Mesenchymal stem cell (in vitro differentiated cells and primary cell): Measurements from ENCODE around the gene RCC2.

Source experiments
- DNase-seq: peaks from one replicate; pipeline ENCODE4 v3.0.0-alpha.2; 2013
- H2AFZ ChIP-seq: one replicate; pipeline ENCODE4 v1.6.1; 2013; ENCODE audit warnings: low read depth, mild to moderate bottlenecking, control low read depth, inconsistent platforms, low read length, moderate library complexity
- H2AK5ac ChIP-seq: 2 replicates; pipeline ENCODE4 v1.6.1; 2013; ENCODE audit warnings: low read length, moderate library complexity, mild to moderate bottlenecking, inconsistent platforms; ENCODE audit not compliant: severe bottlenecking
- H2BK120ac ChIP-seq: one replicate; pipeline ENCODE4 v1.6.1; 2013; ENCODE audit warnings: low read depth, mild to moderate bottlenecking, inconsistent platforms, low read length, moderate library complexity
- H2BK12ac ChIP-seq, 2 experiments: one replicate each; pipeline ENCODE4 v1.6.1; 2013; ENCODE audit warnings: inconsistent platforms in 2 of 2, low read length in 2 of 2, mild to moderate bottlenecking in 2 of 2, moderate library complexity in 2 of 2, control low read depth in 1 of 2
- H2BK15ac ChIP-seq: one replicate; pipeline ENCODE4 v1.6.1; 2013; ENCODE audit warnings: mild to moderate bottlenecking, low read depth, inconsistent platforms; ENCODE audit not compliant: poor library complexity, severe bottlenecking
- H2BK5ac ChIP-seq: 2 replicates; pipeline ENCODE4 v1.6.1; 2013; ENCODE audit warnings: low read depth, mild to moderate bottlenecking, low read length, control low read depth, inconsistent platforms; ENCODE audit not compliant: poor library complexity, severe bottlenecking
- H3K14ac ChIP-seq, 2 experiments: one replicate each; pipeline ENCODE4 v1.6.1; 2013; ENCODE audit warnings: inconsistent platforms in 2 of 2, low read length in 2 of 2, control low read depth in 1 of 2, mild to moderate bottlenecking in 1 of 2, moderate library complexity in 1 of 2
- H3K18ac ChIP-seq, 2 experiments: one replicate each; pipeline ENCODE4 v1.6.1; 2013; ENCODE audit warnings: inconsistent platforms in 2 of 2, low read length in 2 of 2, control low read depth in 1 of 2, low read depth in 1 of 2, mild to moderate bottlenecking in 1 of 2
- H3K23ac ChIP-seq, 2 experiments: one replicate each; pipeline ENCODE4 v1.6.1; 2013; ENCODE audit warnings: inconsistent platforms in 2 of 2, low read length in 2 of 2, mild to moderate bottlenecking in 2 of 2, moderate library complexity in 2 of 2, control low read depth in 1 of 2
- H3K27ac ChIP-seq: 2 replicates; pipeline ENCODE4 v1.5.1; 2013; ENCODE audit warnings: mild to moderate bottlenecking, moderate library complexity, low read length, control low read depth, inconsistent platforms; ENCODE audit not compliant: poor library complexity, severe bottlenecking
- H3K27me3 ChIP-seq, 2 experiments: 2 replicates each; pipeline versions ENCODE4 v1.6.1 to v1.7.0; 2013; ENCODE audit warnings: low read length in 2 of 2, mild to moderate bottlenecking in 2 of 2, moderate library complexity in 2 of 2, control low read depth in 1 of 2, inconsistent platforms in 1 of 2; ENCODE audit not compliant: control insufficient read depth in 1 of 2, insufficient read depth in 1 of 2
- H3K36me3 ChIP-seq, 2 experiments: 2 replicates each; pipeline versions ENCODE4 v1.6.1 to v1.7.0; 2013; ENCODE audit warnings: low read length in 2 of 2, control low read depth in 1 of 2, inconsistent platforms in 1 of 2, low read depth in 1 of 2, mild to moderate bottlenecking in 1 of 2; ENCODE audit not compliant: insufficient read depth in 2 of 2, control insufficient read depth in 1 of 2
- H3K4ac ChIP-seq, 2 experiments: one replicate each; pipeline ENCODE4 v1.6.1; 2013; ENCODE audit warnings: inconsistent platforms in 2 of 2, low read length in 2 of 2, mild to moderate bottlenecking in 2 of 2, moderate library complexity in 2 of 2, control low read depth in 1 of 2, low read depth in 1 of 2
- H3K4me1 ChIP-seq: 2 replicates; pipeline ENCODE4 v1.6.1; 2013; ENCODE audit warnings: low read depth, low read length, control low read depth; ENCODE audit not compliant: control insufficient read depth, insufficient read depth
- H3K4me2 ChIP-seq: 2 replicates; pipeline ENCODE4 v1.6.1; 2013; ENCODE audit warnings: low read length, mild to moderate bottlenecking, inconsistent platforms; ENCODE audit not compliant: poor library complexity, severe bottlenecking
- H3K4me3 ChIP-seq, 2 experiments: 2 replicates each; pipeline versions ENCODE4 v1.5.1 to v1.7.0; 2013; ENCODE audit warnings: low read length in 2 of 2, mild to moderate bottlenecking in 2 of 2, control low read depth in 1 of 2, low read depth in 1 of 2; ENCODE audit not compliant: insufficient read depth in 1 of 2
- H3K79me1 ChIP-seq: replicated peaks from 2 replicates; pipeline ENCODE4 v1.6.1; 2013; ENCODE audit warnings: mild to moderate bottlenecking, control low read depth, low read length, inconsistent platforms; ENCODE audit not compliant: poor library complexity, severe bottlenecking
- H3K9ac ChIP-seq: 2 replicates; pipeline ENCODE4 v1.7.0; 2013; ENCODE audit warnings: mild to moderate bottlenecking, low read length, moderate library complexity
- H3K9me3 ChIP-seq: 2 replicates; pipeline ENCODE4 v1.7.0; 2013; ENCODE audit warnings: mild to moderate bottlenecking, low read length; ENCODE audit not compliant: control insufficient read depth
- H4K8ac ChIP-seq: one replicate; pipeline ENCODE4 v1.6.1; 2013; ENCODE audit warnings: inconsistent platforms, mild to moderate bottlenecking, low read length, moderate library complexity
- H4K91ac ChIP-seq: one replicate; pipeline ENCODE4 v1.6.1; 2013; ENCODE audit warnings: mild to moderate bottlenecking, low read length, inconsistent platforms
- WGBS: methylation state at CpG from one replicate; pipeline ENCODE4 v1.1.7; 2013; ENCODE audit warnings: mixed read lengths; 5-methylcytosine and 5-hydroxymethylcytosine counted together

RCC2 gene

GRCh38 chr1:17434016-17434415 is 5.5 kb downstream of the RCC2 start:
- H4K8ac ChIP-seq = no peak overlapping the region
- DNase-seq = no peak
- no peak overlapping the region for H2BK5ac ChIP-seq
- no peak overlapping the region for H3K4ac ChIP-seq
- H3K9ac ChIP-seq = no peak overlapping the region
- no peak overlapping the region for H3K4me3 ChIP-seq
- no peak overlapping the region for H2AFZ ChIP-seq
- no peak overlapping the region for H2BK120ac ChIP-seq
- peaks cover 3% of the 10 kb centered on the region for H3K79me1 ChIP-seq
- H3K36me3 ChIP-seq = peaks cover 37 to 40% of the 10 kb centered on the region in 2 experiments
- H3K14ac ChIP-seq = no peak overlapping the region
- no peak overlapping the region for H2AK5ac ChIP-seq
- H3K27me3 ChIP-seq = no peaks in the 10 kb centered on the region
- no peak overlapping the region for H2BK15ac ChIP-seq
- no peaks in the 10 kb centered on the region for H3K9me3 ChIP-seq
- H4K91ac ChIP-seq = no peak overlapping the region
- peaks cover 17% of the 10 kb centered on the region for H3K4me1 ChIP-seq
- H2BK12ac ChIP-seq = no peak overlapping the region
- no peak overlapping the region for H3K4me2 ChIP-seq
- whole genome bisulfite sequencing = 100% methylated on average over 2 of the region's 3 CpGs
- H3K18ac ChIP-seq = no peak overlapping the region
- H3K27ac ChIP-seq = no peak overlapping the region
- no peak overlapping the region for H3K23ac ChIP-seq

- Histone ChIP-seq H2BK12ac (no peak overlapping the region), H3K9ac (no peak overlapping the region), H3K23ac (no peak overlapping the region), H3K27ac (no peak overlapping the region), H3K79me1 (peaks cover 3% of the 10 kb centered on the region), H4K91ac (no peak overlapping the region), H2BK120ac (no peak overlapping the region), H4K8ac (no peak overlapping the region), H3K27me3 (no peaks in the 10 kb centered on the region), H3K14ac (no peak overlapping the region), H3K18ac (no peak overlapping the region), H2BK5ac (no peak overlapping the region), H3K4me3 (no peak overlapping the region), H3K4me2 (no peak overlapping the region), H3K36me3 (peaks cover 41 to 48% of the 10 kb centered on the region in 2 experiments), H2AK5ac (no peak overlapping the region), H3K4me1 (peaks cover 17% of the 10 kb centered on the region), H2AFZ (no peak overlapping the region), H3K4ac (no peak overlapping the region), H3K9me3 (no peaks in the 10 kb centered on the region), H2BK15ac (no peak overlapping the region)
- no peak for DNase-seq
- WGBS = 98% methylated on average over 13 of the region's 13 CpGs
These were observed 6.2 kb downstream of the RCC2 start for GRCh38 chr1:17433261-17433660.

GRCh38 chr1:17432412-17432811 is 7.1 kb downstream of the RCC2 start:
- no peaks in the 10 kb centered on the region for H3K27me3 ChIP-seq
- H3K9me3 ChIP-seq = no peaks in the 10 kb centered on the region
- H3K79me1 ChIP-seq = peaks cover 5% of the 10 kb centered on the region

GRCh38 chr1:17429183-17429582 is 10.3 kb downstream of the RCC2 start:
- 95% methylated on average over 9 of the region's 9 CpGs for WGBS
- H3K14ac ChIP-seq = no peak overlapping the region
- no peak overlapping the region for H3K27ac ChIP-seq
- H3K4me3 ChIP-seq = no peak overlapping the region
- H2AFZ ChIP-seq = no peak overlapping the region
- H2BK120ac ChIP-seq = no peak overlapping the region
- peaks cover 19% of the 10 kb centered on the region for H3K79me1 ChIP-seq
- no peaks in the 10 kb centered on the region for H3K9me3 ChIP-seq
- H2BK12ac ChIP-seq = no peak overlapping the region
- peaks cover 4% of the 10 kb centered on the region for H3K4me1 ChIP-seq
- H4K91ac ChIP-seq = no peak overlapping the region
- no peak overlapping the region for H3K9ac ChIP-seq
- no peak for DNase-seq
- peaks cover 68 to 77% of the 10 kb centered on the region in 2 experiments for H3K36me3 ChIP-seq
- no peaks in the 10 kb centered on the region for H3K27me3 ChIP-seq
- no peak overlapping the region for H2BK15ac ChIP-seq
- no peak overlapping the region for H3K23ac ChIP-seq
- H2AK5ac ChIP-seq = no peak overlapping the region
- H2BK5ac ChIP-seq = no peak overlapping the region
- H3K18ac ChIP-seq = no peak overlapping the region
- H4K8ac ChIP-seq = no peak overlapping the region
- H3K4ac ChIP-seq = no peak overlapping the region
- H3K4me2 ChIP-seq = no peak overlapping the region

More at GRCh38 chr1:17432412-17432811, 7.1 kb downstream of the RCC2 start:
- H2AK5ac ChIP-seq = no peak overlapping the region
- peaks cover 49 to 56% of the 10 kb centered on the region in 2 experiments for H3K36me3 ChIP-seq
- H4K8ac ChIP-seq = no peak overlapping the region
- no peak overlapping the region for H3K18ac ChIP-seq
- H2BK5ac ChIP-seq = no peak overlapping the region
- no peak overlapping the region for H3K23ac ChIP-seq
- no peak overlapping the region for H3K4me3 ChIP-seq
- H3K14ac ChIP-seq = no peak overlapping the region
- no peak overlapping the region for H3K27ac ChIP-seq
- H3K4me1 ChIP-seq = peaks cover 17% of the 10 kb centered on the region
- no peak overlapping the region for H2AFZ ChIP-seq
- H2BK15ac ChIP-seq = no peak overlapping the region
- WGBS = 96% methylated on average over 3 of the region's 3 CpGs
- no peak overlapping the region for H4K91ac ChIP-seq
- no peak overlapping the region for H3K4ac ChIP-seq
- no peak overlapping the region for H3K9ac ChIP-seq
- H3K4me2 ChIP-seq = no peak overlapping the region
- DNase-seq = no peak
- H2BK120ac ChIP-seq = no peak overlapping the region
- H2BK12ac ChIP-seq = no peak overlapping the region
